ENCODE results near the gene BRD3. TPM values are rescaled to one million over a fixed set of nuclear protein-coding genes. Genes with fewer than 3 reads are reported as not detected.

Gene BRD3
- total and polyA plus RNA-seq, 2 of the 8 experiments (the other 6 are each of a cell fraction or from before 2014, with no cell fraction given), result 31.0 to 82.7 TPM

DNA sequence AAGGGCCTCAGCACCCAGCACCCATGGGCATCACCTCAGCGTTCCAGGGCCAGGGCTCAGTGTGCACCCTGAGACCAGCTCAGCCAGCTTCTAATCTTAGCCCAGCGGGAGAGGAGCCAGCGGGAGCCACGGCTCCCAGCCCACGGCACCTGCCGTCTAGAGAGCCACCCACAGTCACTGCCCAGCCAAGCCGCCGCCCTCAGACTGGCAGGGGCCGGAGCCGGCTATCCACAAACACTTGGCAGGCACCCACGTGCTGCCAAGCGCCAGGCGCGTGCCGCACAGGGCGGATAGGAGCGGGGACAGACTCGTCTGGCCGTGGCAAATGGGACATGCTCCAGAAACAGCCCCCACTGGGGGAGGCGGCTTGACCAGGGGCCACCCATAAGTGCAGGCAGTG is 18.6 kb downstream of the BRD3 start:
- 92% methylated on average over 20 of the region's 20 CpGs; no CpG with 5 or more reads in 1 of the 2 experiments for WGBS, 2 experiments (ENCODE audit: extremely low coverage in 1 of 2, insufficient coverage in 1 of 2, insufficient read length in 1 of 2, insufficient replicate concordance in 2 of 2, low coverage in 1 of 2, low lambda C conversion rate in 2 of 2, missing lambda C conversion rate in 1 of 2)
- POLR2A ChIA-PET (ENCODE audit: partially characterized antibody), result interaction anchor here (0.8 to 1.4 kb wide), 2 partner anchors 10 to 89 kb away, joined by 3 read pairs; no protein-coding TSS in a partner anchor

More for the DNA sequence above, 18.6 kb downstream of the BRD3 start:
- Histone ChIP-seq H2BK15ac (ENCODE audit: low read length) (no peak overlapping the region), H3K9ac (replicated peaks in 1 of 4; ENCODE audit: extremely low read depth in 1 of 4, low read depth in 3 of 4, low read length in 3 of 4) (no peak overlapping the region), H2BK5ac (ENCODE audit: low read depth, low read length) (no peak overlapping the region; the same call in 1 of the 2 replicates), H4K91ac (replicated peaks; ENCODE audit: insufficient read length, low read length) (no peak overlapping the region), H4K8ac (ENCODE audit: extremely low read depth, insufficient read depth, low read length) (no peak overlapping the region), H2BK20ac (ENCODE audit: low read length) (no peak overlapping the region), H3K23me2 (ENCODE audit: low read depth, low read length) (no peaks in the 10 kb centered on the region), H3K4me2 (ENCODE audit: insufficient read depth in 1 of 2, low read depth in 2 of 2, low read length in 2 of 2) (no peak overlapping the region), H3K56ac (replicated peaks; ENCODE audit: insufficient read length, low read depth, low read length) (no peak overlapping the region), H3K4ac (replicated peaks; ENCODE audit: insufficient read length, low read depth, low read length) (no peak overlapping the region), H3K36me3 (ENCODE audit: control insufficient read depth in 2 of 4, insufficient read depth in 4 of 4, low read length in 3 of 4) (peaks cover 26 to 76% (median 72%) of the 10 kb centered on the region in 4 experiments), H3K18ac (ENCODE audit: extremely low read depth, low read length) (no peak overlapping the region), H4K20me1 (replicated peaks in 1 of 2; ENCODE audit: control insufficient read depth in 1 of 2, insufficient read depth in 2 of 2, low read length in 2 of 2) (peaks cover 20 to 22% of the 10 kb centered on the region in 2 experiments), H2BK120ac (replicated peaks; ENCODE audit: low read depth, low read length) (no peak overlapping the region), H3K23ac (ENCODE audit: insufficient read length) (no peak overlapping the region), H3K27me3 (replicated peaks in 1 of 4; ENCODE audit: control insufficient read depth in 3 of 4, extremely low read depth in 1 of 4, insufficient read depth in 3 of 4, low read length in 3 of 4) (no peaks in the 10 kb centered on the region), H3K14ac (ENCODE audit: insufficient read length) (no peak overlapping the region), H3K9me3 (ENCODE audit: insufficient read depth in 2 of 2, low read depth in 1 of 2, low read length in 1 of 2) (no peaks in the 10 kb centered on the region), H3K27ac (ENCODE audit: low read depth, low read length) (no peak overlapping the region), H3K79me1 (ENCODE audit: low read depth, low read length) (peaks cover 5% of the 10 kb centered on the region; the same call in 1 of the 2 replicates), H2AFZ (ENCODE audit: low read length) (no peak overlapping the region), H3K4me3 (ENCODE audit: extremely low read depth in 1 of 4, insufficient read depth in 2 of 4, low read depth in 3 of 4, low read length in 4 of 4) (no peak overlapping the region), H2AK5ac (ENCODE audit: low read depth, low read length) (no peak overlapping the region), H2BK12ac (ENCODE audit: low read depth, low read length) (no peak overlapping the region), H4K5ac (ENCODE audit: insufficient read length, low read depth, low read length) (no peak overlapping the region), H3K4me1 (replicated peaks in 1 of 4; ENCODE audit: control insufficient read depth in 3 of 4, insufficient read depth in 4 of 4, low read length in 3 of 4) (no peaks in the 10 kb centered on the region), H3K79me2 (ENCODE audit: control insufficient read depth in 1 of 2, insufficient read depth in 2 of 2, low read length in 2 of 2) (peaks cover 0 to 12% of the 10 kb centered on the region in 2 experiments; a peak in 1 of 4 replicates)
- no peak for DNase-seq (ENCODE audit: low read depth in 1 of 2, low spot score in 2 of 2)
- CTCF ChIA-PET (ENCODE audit: partially characterized antibody), result no interaction called here
- FAIRE-seq, result no peak
